Measurements from ENCODE around the gene ACOT13. TPM values are rescaled to one million over a fixed set of nuclear protein-coding genes. Genes with fewer than 3 reads are reported as not detected.
"Not testable (repeated sequence)": the region's sequence is repeated elsewhere in the genome, so short reads cannot be mapped to it uniquely, and the experiment has no call there.

The ACOT13 gene
- total RNA-seq, 1 donor from 2014 or later: 28.1 TPM

GRCh38 chr6:24708612-24709011 is 41.7 kb downstream of the ACOT13 start:
- TF ChIP-seq CTCF (IDR thresholded peaks at IDR 0.05): no peak
- Histone ChIP-seq H3K27ac (no peak overlapping the region), H3K4me3 (no peak overlapping the region), H3K36me3 (peaks cover 100% of the 10 kb centered on the region), H3K9me3 (no peaks in the 10 kb centered on the region), H3K4me1 (peaks cover 28% of the 10 kb centered on the region), H3K27me3 (no peaks in the 10 kb centered on the region)
- intact Hi-C loops (cut with DNase I): no loop called here
- ATAC-seq: no peak
- DNase-seq: no peak

GRCh38 chr6:24709014-24709711 is 42.3 kb downstream of the ACOT13 start:
- DNase-seq: no peak
- H3K36me3 ChIP-seq: peaks cover 100% of the 10 kb centered on the region
- H3K9me3 ChIP-seq: no peaks in the 10 kb centered on the region
- no peak overlapping the region for H3K27ac ChIP-seq
- H3K4me3 ChIP-seq: no peak overlapping the region
- intact Hi-C loops (cut with DNase I): no loop called here
- no peak for ATAC-seq
- no peak for TF ChIP-seq CTCF (IDR thresholded peaks at IDR 0.05)
- peaks cover 34% of the 10 kb centered on the region for H3K4me1 ChIP-seq
- no peaks in the 10 kb centered on the region for H3K27me3 ChIP-seq

GRCh38 chr6:24710519-24711303 is 43.8 kb downstream of the ACOT13 start:
- H3K4me3 ChIP-seq: no peak overlapping the region
- H3K27me3 ChIP-seq: no peaks in the 10 kb centered on the region
- intact Hi-C loops (cut with DNase I): no loop called here
- DNase-seq (no peak), ATAC-seq (no peak)
- peaks cover 42% of the 10 kb centered on the region for H3K4me1 ChIP-seq
- H3K36me3 ChIP-seq: peaks cover 100% of the 10 kb centered on the region
- H3K27ac ChIP-seq: no peak overlapping the region
- no peak for TF ChIP-seq CTCF (IDR thresholded peaks at IDR 0.05)
- no peaks in the 10 kb centered on the region for H3K9me3 ChIP-seq

GRCh38 chr6:24716602-24717148 is 49.8 kb downstream of the ACOT13 start:
- Histone ChIP-seq H3K4me1 (peaks cover 58% of the 10 kb centered on the region), H3K36me3 (peaks cover 65% of the 10 kb centered on the region), H3K4me3 (peak overlapping the region; percentile 92)
- ATAC-seq; DNase-seq; H3K27me3 ChIP-seq; H3K27ac ChIP-seq; H3K9me3 ChIP-seq; intact Hi-C loops (cut with DNase I): not testable (repeated sequence)

GRCh38 chr6:24718449-24719124 is 51.7 kb downstream of the ACOT13 start:
- Histone ChIP-seq H3K27me3 (no peaks in the 10 kb centered on the region), H3K36me3 (peaks cover 46% of the 10 kb centered on the region), H3K9me3 (no peaks in the 10 kb centered on the region), H3K27ac (peak overlapping the region; percentile 100), H3K4me3 (peak overlapping the region; percentile 92), H3K4me1 (peaks cover 46% of the 10 kb centered on the region)
- DNase-seq (no peak), ATAC-seq (no peak)
- no peak for TF ChIP-seq CTCF (IDR thresholded peaks at IDR 0.05)
- intact Hi-C loops (cut with DNase I): no loop called here
